Activated T-cell treated with anti-CD3 and anti-CD28 coated beads, Interleukin-2, amount 50 U/mL, for 72 hours (primary cell): ENCODE measurements around the gene KLHL33. TPM values are rescaled to one million over a fixed set of nuclear protein-coding genes. Genes with fewer than 3 reads are reported as not detected.
"Not testable (repeated sequence)": the region's sequence is repeated elsewhere in the genome, so short reads cannot be mapped to it uniquely, and the experiment has no call there.

Source experiments
- ATAC-seq, 2 donors: fragments of 150-1000 bp; cut with Tn5 transposase; replicated peaks in 1 of 2; 2 replicates each; pipeline ENCODE4 v1.10.0; 2021; ENCODE audit warnings: moderate library complexity in 2 of 2, mild to moderate bottlenecking in 1 of 2
- DNase-seq, 2 donors: peaks; one replicate each; pipeline ENCODE4 v3.0.0; 2021 to 2022; ENCODE audit warnings: mixed read lengths in 1 of 2
- H3K27ac Mint-ChIP-seq: one replicate; pipeline ENCODE4 v1.8.0; 2022; ENCODE audit warnings: mild to moderate bottlenecking, moderate library complexity, mixed read lengths
- H3K27me3 Mint-ChIP-seq: one replicate; pipeline ENCODE4 v1.8.0; 2022; ENCODE audit warnings: low read depth, mixed read lengths
- H3K36me3 Mint-ChIP-seq, 2 donors: one replicate each; pipeline ENCODE4 v1.8.0; 2022; ENCODE audit warnings: mixed read lengths in 2 of 2, mild to moderate bottlenecking in 1 of 2; ENCODE audit not compliant: insufficient read depth in 2 of 2
- H3K4me1 Mint-ChIP-seq: one replicate; pipeline ENCODE4 v1.8.0; 2022; ENCODE audit warnings: low read depth, mixed read lengths
- H3K4me3 Mint-ChIP-seq, 2 donors: one replicate each; pipeline ENCODE4 v1.8.0; 2022; ENCODE audit warnings: mild to moderate bottlenecking in 2 of 2, mixed read lengths in 2 of 2, moderate library complexity in 2 of 2
- H3K9me3 Mint-ChIP-seq, 2 donors: one replicate each; pipeline ENCODE4 v1.8.0; 2022; ENCODE audit warnings: mixed read lengths in 2 of 2
- total RNA-seq, 2 donors: library from RNA; stranded (reverse); gene quantifications; one replicate each; pipeline ENCODE4 v1.2.3, GENCODE V29; 2022

KLHL33 gene
- total RNA-seq, 2 donors from 2014 or later, result 0.28 to 0.29 TPM

DNA sequence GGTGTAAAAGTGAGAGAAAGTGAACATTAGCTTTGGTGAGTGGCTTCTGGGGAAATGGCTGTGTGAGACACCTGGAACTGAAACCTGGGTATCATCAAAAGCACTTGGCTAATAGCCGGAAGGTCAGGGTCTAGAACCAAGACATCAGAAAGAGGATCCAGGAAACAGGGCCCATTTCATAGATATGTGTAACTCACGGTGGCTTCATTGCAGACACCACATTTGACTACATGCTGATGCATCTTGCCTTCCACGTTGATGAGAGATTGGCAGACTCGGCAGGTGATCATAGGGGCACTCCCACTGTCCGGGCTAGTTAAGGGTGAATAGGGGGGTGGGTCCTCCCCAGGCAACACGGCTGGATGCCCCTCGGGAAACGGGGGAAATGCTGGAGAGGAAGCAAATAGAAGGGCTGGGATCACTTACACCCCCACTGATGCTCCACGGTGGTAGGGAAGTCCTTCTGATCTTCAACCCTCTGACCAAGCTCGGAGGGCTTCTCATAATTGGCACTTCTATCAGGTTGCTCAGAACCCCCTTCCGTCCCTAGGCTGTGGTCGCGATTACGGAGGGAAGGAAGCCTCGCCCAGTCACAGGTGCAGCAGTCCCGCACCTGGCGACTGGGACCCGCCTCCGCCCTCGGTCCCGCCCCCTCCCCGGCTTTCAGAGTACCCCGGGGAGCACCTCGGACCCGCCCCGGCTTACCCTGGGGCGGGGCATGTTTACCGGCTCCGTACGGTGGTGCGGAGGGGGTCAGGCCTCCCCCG lies 24.7 kb upstream of the KLHL33 start:
- peak; percentile 6 to 9 for ATAC-seq
- no peaks in the 10 kb centered on the region for H3K9me3 Mint-ChIP-seq

DNA sequence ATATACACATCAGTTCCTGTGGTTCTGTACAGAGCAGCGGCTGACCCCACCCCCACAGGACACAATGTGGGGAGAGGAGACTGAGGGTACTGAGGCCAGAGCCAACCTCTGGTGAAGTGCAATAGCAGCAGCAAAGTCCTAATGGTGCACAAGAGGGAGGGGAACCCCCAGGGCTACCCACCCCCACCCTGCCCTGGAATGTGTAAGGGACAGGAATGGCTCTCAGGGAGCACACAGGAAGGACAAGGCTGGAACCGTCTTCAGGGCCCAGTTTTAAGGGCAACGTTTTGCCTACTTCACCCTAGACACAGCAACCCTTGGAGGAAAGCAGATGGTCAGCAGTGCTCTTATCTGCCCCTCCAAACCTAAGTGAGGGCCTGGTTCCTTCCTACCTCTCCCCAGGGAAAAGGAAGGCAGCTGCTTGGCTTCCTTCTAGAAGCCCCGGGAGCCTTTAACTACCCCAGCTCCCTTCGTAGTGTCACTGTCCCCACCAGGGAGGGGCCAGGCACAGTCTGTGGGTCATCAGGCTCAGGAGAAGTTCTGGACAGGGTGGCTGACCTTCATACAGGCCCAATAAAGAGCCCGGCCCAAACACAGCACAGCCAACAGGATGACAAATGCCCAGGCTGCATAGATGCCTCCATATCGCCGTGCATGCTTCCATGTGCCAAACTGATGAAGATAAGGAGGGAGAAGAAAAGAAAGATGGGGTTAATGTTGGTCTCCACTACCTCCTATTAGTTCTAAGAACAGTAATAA lies 22.2 kb upstream of the KLHL33 start:
- Mint-ChIP-seq H3K27me3 (no peaks in the 10 kb centered on the region), H3K36me3 (peaks cover 0 to 16% of the 10 kb centered on the region in 2 donors), H3K4me1 (peaks cover 23% of the 10 kb centered on the region), H3K9me3 (no peaks in the 10 kb centered on the region), H3K27ac (peak overlapping the region; percentile 58), H3K4me3 (no peak overlapping the region)
- DNase-seq, result no peak
- ATAC-seq, result no peak

More for the DNA sequence above, 24.7 kb upstream of the KLHL33 start:
- peaks cover 0 to 16% of the 10 kb centered on the region in 2 donors for H3K36me3 Mint-ChIP-seq
- H3K4me1 Mint-ChIP-seq, result peaks cover 23% of the 10 kb centered on the region
- H3K4me3 Mint-ChIP-seq, result peak overlapping the region; percentile 91 to 93
- H3K27me3 Mint-ChIP-seq, result no peaks in the 10 kb centered on the region
- H3K27ac Mint-ChIP-seq, result peak overlapping the region; percentile 95
- peak; percentile 45 to 58 for DNase-seq

DNA sequence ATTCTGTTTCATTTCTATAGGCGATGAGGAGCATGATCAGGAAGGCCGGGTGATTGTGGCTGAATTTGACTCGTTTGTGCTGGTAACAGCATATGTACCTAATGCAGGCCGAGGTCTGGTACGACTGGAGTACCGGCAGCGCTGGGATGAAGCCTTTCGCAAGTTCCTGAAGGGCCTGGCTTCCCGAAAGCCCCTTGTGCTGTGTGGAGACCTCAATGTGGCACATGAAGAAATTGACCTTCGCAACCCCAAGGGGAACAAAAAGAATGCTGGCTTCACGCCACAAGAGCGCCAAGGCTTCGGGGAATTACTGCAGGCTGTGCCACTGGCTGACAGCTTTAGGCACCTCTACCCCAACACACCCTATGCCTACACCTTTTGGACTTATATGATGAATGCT lies 21.0 kb upstream of the KLHL33 start:
- no peak overlapping the region for H3K27ac Mint-ChIP-seq
- ATAC-seq (no peak), DNase-seq (no peak)
- peaks cover 29% of the 10 kb centered on the region for H3K4me1 Mint-ChIP-seq
- peak overlapping the region in 1 of 2 donors; percentile 5 for H3K4me3 Mint-ChIP-seq
- no peaks in the 10 kb centered on the region for H3K27me3 Mint-ChIP-seq
- no peaks in the 10 kb centered on the region for H3K9me3 Mint-ChIP-seq
- peaks cover 0 to 16% of the 10 kb centered on the region in 2 donors for H3K36me3 Mint-ChIP-seq

DNA sequence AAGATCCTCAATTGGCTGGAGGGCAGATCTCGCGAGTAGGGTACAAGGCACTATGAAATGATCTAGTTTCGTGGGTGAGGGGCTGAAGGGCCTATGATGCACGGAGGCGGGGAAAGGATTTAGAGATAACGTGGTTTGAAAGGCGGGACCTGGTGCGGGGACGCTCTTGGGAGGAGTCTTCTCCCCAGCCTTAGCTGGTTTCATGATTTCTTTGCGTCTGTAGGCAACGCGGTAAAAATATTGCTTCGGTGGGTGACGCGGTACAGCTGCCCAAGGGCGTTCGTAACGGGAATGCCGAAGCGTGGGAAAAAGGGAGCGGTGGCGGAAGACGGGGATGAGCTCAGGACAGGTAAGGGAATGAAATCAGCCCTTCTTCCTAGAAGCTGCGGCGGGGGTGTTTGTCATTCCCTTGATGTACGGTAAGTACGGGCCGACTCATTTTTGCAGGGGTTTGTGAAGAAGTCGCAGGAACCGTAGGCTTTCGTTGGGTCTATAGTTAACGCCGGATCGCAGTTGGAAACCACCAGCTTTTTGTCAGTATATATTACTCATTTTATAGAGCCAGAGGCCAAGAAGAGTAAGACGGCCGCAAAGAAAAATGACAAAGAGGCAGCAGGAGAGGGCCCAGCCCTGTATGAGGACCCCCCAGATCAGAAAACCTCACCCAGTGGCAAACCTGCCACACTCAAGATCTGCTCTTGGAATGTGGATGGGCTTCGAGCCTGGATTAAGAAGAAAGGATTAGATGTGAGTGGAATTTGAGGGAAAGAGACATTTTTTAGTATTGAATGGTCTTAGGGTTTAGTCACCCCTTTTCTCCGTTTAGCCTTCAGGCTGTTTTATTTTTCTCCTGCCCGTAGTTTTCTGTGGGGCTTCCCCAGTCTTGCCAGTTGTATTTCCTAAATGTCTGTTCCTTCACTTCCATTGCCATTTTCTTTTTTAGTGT lies 19.7 kb upstream of the KLHL33 start:
- DNase-seq (peak; percentile 51 to 83), ATAC-seq (peak; percentile 73 to 75)
- no peaks in the 10 kb centered on the region for H3K9me3 Mint-ChIP-seq
- peaks cover 28% of the 10 kb centered on the region for H3K4me1 Mint-ChIP-seq
- no peaks in the 10 kb centered on the region for H3K27me3 Mint-ChIP-seq
- peaks cover 0 to 22% of the 10 kb centered on the region in 2 donors for H3K36me3 Mint-ChIP-seq
- no peak overlapping the region for H3K27ac Mint-ChIP-seq
- H3K4me3 Mint-ChIP-seq, result no peak overlapping the region

DNA sequence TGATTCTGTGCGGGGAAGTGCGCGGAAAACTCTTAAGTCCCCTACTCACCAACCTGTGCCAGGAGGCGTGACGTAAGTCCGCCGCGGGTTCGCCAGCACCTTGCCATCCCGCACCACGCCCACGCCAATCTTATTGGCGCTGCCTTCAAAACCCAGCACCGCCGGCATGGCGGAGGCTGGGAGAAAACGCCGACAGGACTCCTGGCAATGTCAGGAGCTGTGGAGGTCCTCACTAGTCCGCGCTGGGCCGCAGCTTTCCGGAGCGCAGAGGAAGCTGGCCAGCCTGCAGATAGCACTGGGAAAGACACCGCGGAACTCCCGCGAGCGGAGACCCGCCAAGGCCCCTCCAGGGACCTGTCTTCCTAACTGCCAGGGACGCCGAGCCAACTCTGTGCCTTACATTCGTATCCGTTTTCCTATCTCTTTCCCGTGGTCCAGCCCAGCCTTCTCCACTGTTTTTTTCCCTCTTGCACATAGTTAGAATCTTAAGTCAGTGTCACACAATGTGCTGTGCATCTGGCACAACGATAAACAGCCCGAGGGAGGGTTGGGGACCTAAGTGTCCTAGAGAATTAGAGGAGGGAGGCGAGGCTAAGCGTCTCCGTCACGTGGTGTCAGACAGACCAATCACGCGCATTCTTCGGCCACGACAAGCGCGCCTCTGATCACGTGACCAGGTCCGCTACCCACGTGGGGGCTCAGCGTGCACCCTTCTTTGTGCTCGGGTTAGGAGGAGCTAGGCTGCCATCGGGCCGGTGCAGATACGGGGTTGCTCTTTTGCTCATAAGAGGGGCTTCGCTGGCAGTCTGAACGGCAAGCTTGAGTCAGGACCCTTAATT lies 18.8 kb upstream of the KLHL33 start, which contains the start of the genes APEX1 and OSGEP:
Gene APEX1, plus strand, starts transcription at position 711 of the 839 bp plus-strand sequence. CDS start 420 bp downstream, outside the sequence.
Gene OSGEP, minus strand, starts transcription at position 297 of the 839 bp plus-strand sequence. Its CDS starts 129 bp downstream, at position 168.
- ATAC-seq (peak; percentile 86 to 88), DNase-seq (peak; percentile 96 to 99)
- Mint-ChIP-seq H3K4me1 (peaks cover 19% of the 10 kb centered on the region), H3K4me3 (peak within 1 kb of the TSS in 1 of 2 donors; percentile 46), H3K9me3 (no peaks in the 10 kb centered on the region), H3K27me3 (no peaks in the 10 kb centered on the region), H3K27ac (peak within 1 kb of the TSS; percentile 67), H3K36me3 (peaks cover 4 to 21% of the 10 kb centered on the region in 2 donors)

DNA sequence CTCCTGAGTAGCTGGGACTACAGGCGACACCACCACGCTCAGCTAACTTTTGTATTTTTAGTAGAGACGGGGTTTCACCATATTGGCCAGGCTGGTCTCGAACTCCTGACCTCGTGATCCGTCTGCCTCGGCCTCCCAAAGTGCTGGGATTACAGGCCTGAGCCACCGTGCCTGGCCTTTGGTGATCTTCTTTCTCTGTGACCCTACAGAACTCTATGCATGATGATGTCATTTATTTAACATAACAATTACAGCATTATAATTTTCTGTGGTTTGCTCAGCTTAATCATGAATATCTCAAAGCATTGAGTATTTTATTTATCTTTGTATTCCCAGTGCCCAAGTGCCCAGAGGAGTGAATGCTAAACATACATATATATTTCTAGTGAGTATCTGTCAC lies 16.9 kb upstream of the KLHL33 start:
- Mint-ChIP-seq H3K36me3 (peaks cover 6 to 28% of the 10 kb centered on the region in 2 donors), H3K4me1 (peaks cover 15% of the 10 kb centered on the region), H3K4me3 (peak overlapping the region; percentile 21 to 26), H3K27ac (peak overlapping the region; percentile 60)
- ATAC-seq, DNase-seq, H3K27me3 Mint-ChIP-seq, H3K9me3 Mint-ChIP-seq: not testable (repeated sequence)

DNA sequence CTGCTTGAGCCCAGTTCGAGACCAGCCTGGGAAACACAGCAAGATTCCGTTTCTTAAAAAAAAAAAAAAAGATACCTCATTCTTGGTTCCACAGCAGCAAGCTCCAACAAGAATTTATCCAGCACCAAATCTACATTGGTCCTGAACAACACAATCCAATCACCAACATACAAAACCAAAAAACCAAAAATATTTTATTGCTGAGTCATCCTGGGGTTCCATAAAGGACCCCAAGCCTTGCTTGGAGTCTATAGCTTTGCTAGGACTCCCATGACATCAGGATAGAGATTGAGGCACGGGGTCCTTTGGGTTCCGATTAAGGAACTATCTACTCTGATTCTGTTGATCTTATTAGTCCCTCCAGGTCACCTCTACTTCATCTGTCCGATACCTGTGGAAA lies 10.9 kb upstream of the KLHL33 start:
- Mint-ChIP-seq H3K27ac (peak overlapping the region; percentile 7), H3K27me3 (no peaks in the 10 kb centered on the region), H3K36me3 (peaks cover 10 to 24% of the 10 kb centered on the region in 2 donors), H3K4me3 (no peak overlapping the region), H3K4me1 (peaks cover 8% of the 10 kb centered on the region), H3K9me3 (no peaks in the 10 kb centered on the region)
- no peak for DNase-seq
- no peak for ATAC-seq

DNA sequence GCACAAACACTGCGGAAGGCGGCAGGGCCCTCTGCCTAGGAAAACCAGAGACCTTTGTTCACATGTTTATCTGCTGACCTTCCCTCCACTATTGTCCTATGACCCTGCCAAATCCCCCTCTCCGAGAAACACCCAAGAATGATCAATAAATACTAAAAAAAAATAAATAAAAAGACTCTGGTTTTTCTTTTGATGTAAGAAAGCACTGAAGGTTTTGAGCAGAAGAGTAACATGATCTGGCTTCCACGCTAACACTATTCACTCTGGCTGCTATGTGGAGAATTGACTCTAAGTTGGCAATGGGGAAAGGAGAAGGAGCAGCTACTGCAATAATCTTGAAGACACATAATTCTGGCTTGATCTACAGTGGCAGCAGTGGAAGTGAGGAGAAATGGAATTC lies 7.7 kb upstream of the KLHL33 start:
- not testable (repeated sequence) for H3K27ac Mint-ChIP-seq, ATAC-seq, H3K27me3 Mint-ChIP-seq, H3K4me3 Mint-ChIP-seq, DNase-seq, H3K9me3 Mint-ChIP-seq
- Mint-ChIP-seq H3K36me3 (peaks cover 6 to 13% of the 10 kb centered on the region in 2 donors), H3K4me1 (peaks cover 24% of the 10 kb centered on the region)

DNA sequence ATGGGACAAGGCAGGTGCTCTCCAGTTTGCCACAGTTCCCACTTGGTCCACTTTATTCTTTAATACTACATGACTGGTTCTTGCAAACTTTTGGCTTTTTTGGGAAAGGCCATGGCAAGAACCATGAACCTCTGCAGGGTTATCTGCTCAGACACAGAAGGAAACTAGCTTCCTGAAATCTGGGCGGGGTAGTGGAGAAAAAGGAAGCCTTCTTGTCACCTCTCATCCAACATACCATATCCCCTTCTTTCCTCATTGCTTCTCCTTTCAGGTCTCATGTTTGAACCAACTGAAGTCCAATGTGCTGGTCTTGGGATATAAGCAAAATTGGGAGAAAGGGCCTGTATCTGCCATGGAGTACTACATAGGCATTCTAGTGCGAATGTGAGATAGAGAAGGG lies 5.5 kb upstream of the KLHL33 start:
- Mint-ChIP-seq H3K27me3 (peaks cover 4% of the 10 kb centered on the region), H3K4me1 (peaks cover 24% of the 10 kb centered on the region), H3K9me3 (no peaks in the 10 kb centered on the region), H3K27ac (no peak overlapping the region), H3K36me3 (no peaks in the 10 kb centered on the region), H3K4me3 (peak overlapping the region in 1 of 2 donors; percentile 70)
- ATAC-seq (no peak), DNase-seq (no peak)

DNA sequence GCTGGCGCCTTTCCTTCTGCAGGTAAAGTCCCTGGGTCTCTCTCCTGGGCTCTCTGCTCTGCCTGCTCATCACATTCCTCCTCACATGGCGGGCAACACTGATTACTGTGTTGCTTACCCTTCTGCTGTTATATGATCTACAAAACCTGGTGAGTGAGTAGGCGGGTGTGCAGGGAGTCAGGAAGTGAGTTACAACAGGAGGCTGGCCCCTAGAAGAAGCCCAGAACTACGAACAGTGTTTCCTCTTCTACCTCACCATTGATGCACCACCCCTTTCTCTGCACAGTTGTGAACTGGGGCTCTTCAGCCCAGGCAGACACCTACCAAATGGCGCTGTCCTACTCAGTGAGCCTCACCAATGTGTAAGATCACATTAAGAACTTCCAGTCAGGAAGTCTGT lies 4.9 kb upstream of the KLHL33 start:
- peak; percentile 80 to 90 for ATAC-seq
- Mint-ChIP-seq H3K4me1 (peaks cover 24% of the 10 kb centered on the region), H3K36me3 (no peaks in the 10 kb centered on the region), H3K27me3 (peaks cover 4% of the 10 kb centered on the region), H3K4me3 (peak overlapping the region; percentile 35 to 70), H3K9me3 (no peaks in the 10 kb centered on the region), H3K27ac (peak overlapping the region; percentile 3)
- DNase-seq, result peak; percentile 30 to 37

DNA sequence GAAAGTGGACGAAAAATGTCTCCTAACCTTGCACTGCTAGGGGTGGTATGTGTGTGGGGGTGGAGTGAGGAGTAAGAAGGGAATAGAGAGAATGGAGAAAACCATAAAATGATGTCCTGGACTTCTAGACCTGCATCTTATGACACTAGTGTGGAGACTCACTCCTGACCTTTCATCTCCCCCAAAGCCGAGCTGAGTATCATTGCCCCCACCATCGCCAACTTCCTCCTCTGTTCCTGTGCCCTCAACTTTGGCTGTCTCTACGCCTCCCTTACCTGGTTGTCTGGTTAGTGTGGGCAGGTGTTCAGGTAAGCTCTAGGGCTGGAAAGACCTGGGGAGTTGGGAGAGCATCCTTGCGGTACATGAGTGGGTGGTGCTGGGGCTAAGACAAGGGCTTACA lies 4.5 kb upstream of the KLHL33 start:
- peaks cover 4% of the 10 kb centered on the region for H3K27me3 Mint-ChIP-seq
- no peak overlapping the region for H3K27ac Mint-ChIP-seq
- peak overlapping the region; percentile 35 to 70 for H3K4me3 Mint-ChIP-seq

DNA sequence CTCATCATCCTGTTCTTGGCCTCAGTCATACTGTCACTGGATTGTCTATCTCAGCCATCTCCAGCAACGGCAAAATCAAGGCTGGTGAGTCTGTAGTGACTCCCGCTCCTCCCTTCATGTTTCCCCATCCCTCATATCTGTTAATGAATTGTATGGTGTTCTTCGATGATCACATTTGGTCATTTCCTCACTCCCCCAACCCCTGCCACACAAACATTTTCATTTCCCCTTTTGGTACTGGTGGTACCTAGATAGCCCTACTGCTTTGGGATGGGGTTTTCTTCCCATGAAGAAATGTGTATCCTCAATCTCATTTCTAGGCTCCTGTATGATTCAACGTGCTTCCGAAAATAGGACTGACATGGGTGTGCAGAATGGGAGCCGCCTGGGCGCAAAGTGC lies 2.7 kb upstream of the KLHL33 start:
- ATAC-seq, result no peak
- no peaks in the 10 kb centered on the region for H3K9me3 Mint-ChIP-seq
- H3K27ac Mint-ChIP-seq, result no peak overlapping the region
- H3K27me3 Mint-ChIP-seq, result peaks cover 4% of the 10 kb centered on the region
- no peaks in the 10 kb centered on the region for H3K36me3 Mint-ChIP-seq
- H3K4me1 Mint-ChIP-seq, result peaks cover 24% of the 10 kb centered on the region
- no peak overlapping the region for H3K4me3 Mint-ChIP-seq
- no peak for DNase-seq

More for the DNA sequence above, 4.5 kb upstream of the KLHL33 start:
- DNase-seq, result no peak
- peak; percentile 13 to 27 for ATAC-seq
- Mint-ChIP-seq H3K36me3 (no peaks in the 10 kb centered on the region), H3K4me1 (peaks cover 24% of the 10 kb centered on the region), H3K9me3 (no peaks in the 10 kb centered on the region)
